HCT116 (cell line): ENCODE data around the gene SFT2D2.

Experiments
- CEBPB ChIP-seq: IDR thresholded peaks from 2 replicates; pipeline ENCODE4 v1.6.1; 2012; ENCODE audit warnings: low read depth
- EZH2 ChIP-seq: fragments of 200-600 bp; sonication (generic); IDR thresholded peaks from 2 replicates; pipeline ENCODE4 v1.6.1; 2017; ENCODE audit warnings: antibody characterized with exemption, mixed run types
- JUND ChIP-seq: IDR thresholded peaks from 2 replicates; pipeline ENCODE4 v1.6.1; 2012
- POLR2A ChIP-seq: IDR thresholded peaks from 2 replicates; pipeline ENCODE4 v1.7.0; 2011; ENCODE audit warnings: borderline replicate concordance; ENCODE audit not compliant: insufficient read depth, insufficient read length; ENCODE audit errors: extremely low read depth
- POLR2AphosphoS5 ChIP-seq: IDR thresholded peaks from 2 replicates; pipeline ENCODE4 v1.6.1; 2011; ENCODE audit warnings: mild to moderate bottlenecking, low read depth, low read length, moderate library complexity
- RAD21 ChIP-seq: IDR thresholded peaks from 2 replicates; pipeline ENCODE4 v1.6.1; 2012; ENCODE audit warnings: low read depth, mild to moderate bottlenecking
- SP1 ChIP-seq: IDR thresholded peaks from 2 replicates; pipeline ENCODE4 v1.6.1; 2012; ENCODE audit warnings: low read depth
- TCF7L2 ChIP-seq: IDR thresholded peaks from 2 replicates; pipeline ENCODE4 v1.7.0; 2011; ENCODE audit warnings: borderline replicate concordance, inconsistent platforms; ENCODE audit not compliant: insufficient read depth, insufficient read length; ENCODE audit errors: extremely low read depth
- TF ChIP-seq, protein P1 (sequence below), 3 experiments: fragments of 200-600 bp in 1 of 3; sonication (generic) in 1 of 3; IDR thresholded peaks in 2 of 3; conservative IDR thresholded peaks in 1 of 3; 2 replicates each; pipeline ENCODE4 v1.5.1; 2012 to 2017; ENCODE audit warnings: low read depth in 2 of 3, low read length in 2 of 3, antibody characterized with exemption in 1 of 3, borderline replicate concordance in 1 of 3, control low read depth in 1 of 3, mild to moderate bottlenecking in 1 of 3, mixed read lengths in 1 of 3, mixed run types in 1 of 3, moderate library complexity in 1 of 3; ENCODE audit not compliant: insufficient read depth in 1 of 3
- TF ChIP-seq, protein P2 (sequence below): IDR thresholded peaks from 2 replicates; pipeline ENCODE4 v1.6.1; 2012; ENCODE audit warnings: low read depth

- no peak for TF ChIP-seq POLR2A
- no peak for TF ChIP-seq TCF7L2
- TF ChIP-seq, protein P1, sequence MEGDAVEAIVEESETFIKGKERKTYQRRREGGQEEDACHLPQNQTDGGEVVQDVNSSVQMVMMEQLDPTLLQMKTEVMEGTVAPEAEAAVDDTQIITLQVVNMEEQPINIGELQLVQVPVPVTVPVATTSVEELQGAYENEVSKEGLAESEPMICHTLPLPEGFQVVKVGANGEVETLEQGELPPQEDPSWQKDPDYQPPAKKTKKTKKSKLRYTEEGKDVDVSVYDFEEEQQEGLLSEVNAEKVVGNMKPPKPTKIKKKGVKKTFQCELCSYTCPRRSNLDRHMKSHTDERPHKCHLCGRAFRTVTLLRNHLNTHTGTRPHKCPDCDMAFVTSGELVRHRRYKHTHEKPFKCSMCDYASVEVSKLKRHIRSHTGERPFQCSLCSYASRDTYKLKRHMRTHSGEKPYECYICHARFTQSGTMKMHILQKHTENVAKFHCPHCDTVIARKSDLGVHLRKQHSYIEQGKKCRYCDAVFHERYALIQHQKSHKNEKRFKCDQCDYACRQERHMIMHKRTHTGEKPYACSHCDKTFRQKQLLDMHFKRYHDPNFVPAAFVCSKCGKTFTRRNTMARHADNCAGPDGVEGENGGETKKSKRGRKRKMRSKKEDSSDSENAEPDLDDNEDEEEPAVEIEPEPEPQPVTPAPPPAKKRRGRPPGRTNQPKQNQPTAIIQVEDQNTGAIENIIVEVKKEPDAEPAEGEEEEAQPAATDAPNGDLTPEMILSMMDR (IDR thresholded peaks at IDR 0.05 in 2 of 3, conservative IDR thresholded peaks at IDR 0.05 in 1 of 3; ENCODE audit: borderline replicate concordance in 1 of 3, insufficient read depth in 1 of 3, low read depth in 2 of 3, low read length in 2 of 3): no peak
- no peak for TF ChIP-seq RAD21
- TF ChIP-seq JUND: no peak
- TF ChIP-seq POLR2AphosphoS5: no peak
- no peak for TF ChIP-seq SP1
- TF ChIP-seq, protein P2, sequence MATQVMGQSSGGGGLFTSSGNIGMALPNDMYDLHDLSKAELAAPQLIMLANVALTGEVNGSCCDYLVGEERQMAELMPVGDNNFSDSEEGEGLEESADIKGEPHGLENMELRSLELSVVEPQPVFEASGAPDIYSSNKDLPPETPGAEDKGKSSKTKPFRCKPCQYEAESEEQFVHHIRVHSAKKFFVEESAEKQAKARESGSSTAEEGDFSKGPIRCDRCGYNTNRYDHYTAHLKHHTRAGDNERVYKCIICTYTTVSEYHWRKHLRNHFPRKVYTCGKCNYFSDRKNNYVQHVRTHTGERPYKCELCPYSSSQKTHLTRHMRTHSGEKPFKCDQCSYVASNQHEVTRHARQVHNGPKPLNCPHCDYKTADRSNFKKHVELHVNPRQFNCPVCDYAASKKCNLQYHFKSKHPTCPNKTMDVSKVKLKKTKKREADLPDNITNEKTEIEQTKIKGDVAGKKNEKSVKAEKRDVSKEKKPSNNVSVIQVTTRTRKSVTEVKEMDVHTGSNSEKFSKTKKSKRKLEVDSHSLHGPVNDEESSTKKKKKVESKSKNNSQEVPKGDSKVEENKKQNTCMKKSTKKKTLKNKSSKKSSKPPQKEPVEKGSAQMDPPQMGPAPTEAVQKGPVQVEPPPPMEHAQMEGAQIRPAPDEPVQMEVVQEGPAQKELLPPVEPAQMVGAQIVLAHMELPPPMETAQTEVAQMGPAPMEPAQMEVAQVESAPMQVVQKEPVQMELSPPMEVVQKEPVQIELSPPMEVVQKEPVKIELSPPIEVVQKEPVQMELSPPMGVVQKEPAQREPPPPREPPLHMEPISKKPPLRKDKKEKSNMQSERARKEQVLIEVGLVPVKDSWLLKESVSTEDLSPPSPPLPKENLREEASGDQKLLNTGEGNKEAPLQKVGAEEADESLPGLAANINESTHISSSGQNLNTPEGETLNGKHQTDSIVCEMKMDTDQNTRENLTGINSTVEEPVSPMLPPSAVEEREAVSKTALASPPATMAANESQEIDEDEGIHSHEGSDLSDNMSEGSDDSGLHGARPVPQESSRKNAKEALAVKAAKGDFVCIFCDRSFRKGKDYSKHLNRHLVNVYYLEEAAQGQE: no peak
- no peak for TF ChIP-seq EZH2
- TF ChIP-seq CEBPB: no peak
Observed at GRCh38 chr1:168300626-168301025, 74.8 kb downstream of the SFT2D2 start.
